ENCODE results near the gene MARCO.
"Not testable (repeated sequence)": the region's sequence is repeated elsewhere in the genome, so short reads cannot be mapped to it uniquely, and the experiment has no call there.

- TF ChIP-seq CTCF, POLR2AphosphoS5 (IDR thresholded peaks at IDR 0.05): not testable (repeated sequence)
Measured at GRCh38 chr2:119037922-119038321, 95.9 kb downstream of the MARCO start.

Measured in stomach (tissue), 4 donors.